ENCODE measurements around the gene MAP1B. TPM values are rescaled to one million over a fixed set of nuclear protein-coding genes. Genes with fewer than 3 reads are reported as not detected.
A peak's percentile ranks its signal among the peaks of the same experiment; 100 is the strongest.

Gene MAP1B
- total and polyA plus RNA-seq, 9 of the 15 experiments (the other 6 are each of a cell fraction or from before 2014, with no cell fraction given), result 5.2 to 66.1 (median 17.3) TPM

- TF ChIP-seq HSF4 (CRISPR knock-in tag; IDR thresholded peaks at IDR 0.05; ENCODE audit: borderline replicate concordance) (no peak), SNAPC5 (CRISPR knock-in tag; IDR thresholded peaks at IDR 0.05) (no peak), ZNF239 (CRISPR knock-in tag; IDR thresholded peaks at IDR 0.05) (no peak), ZNF668 (CRISPR knock-in tag; IDR thresholded peaks at IDR 0.05) (no peak), ATF6 (CRISPR knock-in tag; IDR thresholded peaks at IDR 0.05) (no peak), MITF (IDR thresholded peaks at IDR 0.05) (no peak), ZNF277 (CRISPR knock-in tag; IDR thresholded peaks at IDR 0.05; ENCODE audit: borderline replicate concordance) (no peak), CHAMP1 (IDR thresholded peaks at IDR 0.05) (no peak), NR2C1 (IDR thresholded peaks at IDR 0.05) (no peak), NR2C1 (tag; IDR thresholded peaks at IDR 0.05) (no peak), SRF (CRISPR knock-in tag; IDR thresholded peaks at IDR 0.05) (no peak), ZKSCAN3 (CRISPR knock-in tag; IDR thresholded peaks at IDR 0.05) (no peak), JUND (IDR thresholded peaks at IDR 0.05; ENCODE audit: borderline replicate concordance, low read depth, low read length) (peak; percentile 80), JUND (tag; IDR thresholded peaks at IDR 0.05; ENCODE audit: borderline replicate concordance, low read depth, low read length) (peak; percentile 71; the same call in 1 of the 3 replicates), FOSL1 (tag; conservative IDR thresholded peaks at IDR 0.05) (peak; percentile 43; the same call in 1 of the 2 replicates), CREM (IDR thresholded peaks at IDR 0.05; ENCODE audit: low read depth) (no peak), ATF3 (IDR thresholded peaks at IDR 0.05) (peak; percentile 76), ATF3 (CRISPR knock-in tag; conservative IDR thresholded peaks at IDR 0.05) (no peak)
Observed at GRCh38 chr5:72067682-72068470, 39.4 kb upstream of the MAP1B start (continued).

Measured in K562 (cell line).